OCI-LY3 (cell line): ENCODE measurements around the gene CD300LG.

Source experiments
- CTCF ChIP-seq: fragments of 200-600, 300-600 bp; sonication (generic); IDR thresholded peaks from 2 replicates; pipeline ENCODE4 v1.5.1; 2014; ENCODE audit warnings: antibody characterized with exemption, low read length, low read depth
- EZH2phosphoT487 ChIP-seq: fragments of 200-600 bp; shearing (Covaris generic); IDR thresholded peaks from 2 replicates; pipeline ENCODE4 v1.6.1; 2018; ENCODE audit warnings: antibody characterized with exemption, mixed run types, low read depth

GRCh38 chr17:43900858-43901754 lies 54.1 kb downstream of the CD300LG start:
- TF ChIP-seq CTCF: no peak
- no peak for TF ChIP-seq EZH2phosphoT487
